ENCODE data around the gene OVOL1. TPM values are rescaled to one million over a fixed set of nuclear protein-coding genes. Genes with fewer than 3 reads are reported as not detected.

The OVOL1 gene
- total and polyA plus RNA-seq, 2 of the 13 experiments (the other 11 are each of a cell fraction or from before 2014, with no cell fraction given) = 0.01 TPM; not detected in 1

GRCh38 chr11:65779919-65780769 lies 6.7 kb upstream of the OVOL1 start (continued):
- TF ChIP-seq SP2 (CRISPR knock-in tag; IDR thresholded peaks at IDR 0.05) (no peak), WIZ (CRISPR knock-in tag; IDR thresholded peaks at IDR 0.05) (no peak), ZNF772 (CRISPR knock-in tag; IDR thresholded peaks at IDR 0.05) (no peak), ZNF780A (CRISPR knock-in tag; IDR thresholded peaks at IDR 0.05) (0 out of 2 replicates have a peak, but pooled peaks have one; percentile 55), HOXA9 (CRISPR knock-in tag; IDR thresholded peaks at IDR 0.05; ENCODE audit: borderline replicate concordance) (no peak), ZNF503 (CRISPR knock-in tag; IDR thresholded peaks at IDR 0.05) (no peak), POLR2G (IDR thresholded peaks at IDR 0.05; ENCODE audit: low read depth, low read length) (no peak), RAD21 (CRISPR knock-in tag; IDR thresholded peaks at IDR 0.05) (peak; percentile 80), KDM5B (CRISPR knock-in tag; IDR thresholded peaks at IDR 0.05; ENCODE audit: borderline replicate concordance) (no peak), FLYWCH1 (CRISPR knock-in tag; IDR thresholded peaks at IDR 0.05) (no peak), STAT5B (CRISPR knock-in tag; IDR thresholded peaks at IDR 0.05) (no peak), SIN3A (IDR thresholded peaks at IDR 0.05; ENCODE audit: borderline replicate concordance, low read depth, low read length) (no peak), ZNF329 (CRISPR knock-in tag; IDR thresholded peaks at IDR 0.05; ENCODE audit: low read depth) (no peak), ZNF891 (CRISPR knock-in tag; IDR thresholded peaks at IDR 0.05) (no peak; the same call in 1 of the 2 replicates), THAP8 (CRISPR knock-in tag; IDR thresholded peaks at IDR 0.05; ENCODE audit: borderline replicate concordance) (no peak), ZNF446 (CRISPR knock-in tag; IDR thresholded peaks at IDR 0.05) (no peak), ZNF318 (CRISPR knock-in tag; IDR thresholded peaks at IDR 0.05) (no peak), ZNF784 (CRISPR knock-in tag; IDR thresholded peaks at IDR 0.05; ENCODE audit: borderline replicate concordance) (no peak)

Measured in HepG2 (cell line).